Ishikawa (cell line): ENCODE data around the gene SQSTM1.

ENCODE experiments used
- CEBPB ChIP-seq: IDR thresholded peaks from 2 replicates; pipeline ENCODE4 v1.6.1; 2012
- CREB1 ChIP-seq: IDR thresholded peaks from 2 replicates; pipeline ENCODE4 v1.6.1; 2012; ENCODE audit warnings: low read depth
- EGR1 ChIP-seq: IDR thresholded peaks from 2 replicates; pipeline ENCODE4 v1.6.1; 2012
- EP300 ChIP-seq: IDR thresholded peaks from 2 replicates; pipeline ENCODE4 v1.6.1; 2012; ENCODE audit warnings: borderline replicate concordance
- FOXM1 ChIP-seq: IDR thresholded peaks from 2 replicates; pipeline ENCODE4 v1.6.1; 2012; ENCODE audit warnings: low read depth, borderline replicate concordance
- MAX ChIP-seq: IDR thresholded peaks from 2 replicates; pipeline ENCODE4 v1.6.1; 2012
- NFIC ChIP-seq: IDR thresholded peaks from 2 replicates; pipeline ENCODE4 v1.6.1; 2012
- RAD21 ChIP-seq: IDR thresholded peaks from 2 replicates; pipeline ENCODE4 v1.6.1; 2012; ENCODE audit warnings: low read depth
- REST ChIP-seq: IDR thresholded peaks from 2 replicates; pipeline ENCODE4 v1.6.1; 2012; ENCODE audit warnings: low read depth, mild to moderate bottlenecking
- TAF1 ChIP-seq: IDR thresholded peaks from 2 replicates; pipeline ENCODE4 v1.6.1; 2012; ENCODE audit warnings: low read depth, mild to moderate bottlenecking
- TCF12 ChIP-seq: IDR thresholded peaks from 2 replicates; pipeline ENCODE4 v1.6.1; 2012; ENCODE audit warnings: low read depth
- TEAD4 ChIP-seq: IDR thresholded peaks from 2 replicates; pipeline ENCODE4 v1.6.1; 2012
- USF1 ChIP-seq: IDR thresholded peaks from 2 replicates; pipeline ENCODE4 v1.6.1; 2012
- YY1 ChIP-seq: IDR thresholded peaks from 2 replicates; pipeline ENCODE4 v1.6.1; 2012; ENCODE audit warnings: low read depth
- ZBTB7A ChIP-seq: IDR thresholded peaks from 2 replicates; pipeline ENCODE4 v1.6.1; 2012; ENCODE audit warnings: low read depth

The SQSTM1 gene

GRCh38 chr5:179836225-179837019 is 15.7 kb downstream of the SQSTM1 start:
- TF ChIP-seq TAF1, result no peak
- no peak for TF ChIP-seq CEBPB

GRCh38 chr5:179837076-179838011 is 16.6 kb downstream of the SQSTM1 start:
- TF ChIP-seq EP300 (no peak), CREB1 (no peak), NFIC (no peak), ZBTB7A (no peak), USF1 (no peak), EGR1 (no peak), TCF12 (no peak), RAD21 (no peak), FOXM1 (no peak), REST (no peak)

- peak; percentile 24; the same call in 1 of the 2 replicates for TF ChIP-seq CEBPB
- TF ChIP-seq TCF12, result no peak
These were observed 18.9 kb downstream of the SQSTM1 start for GRCh38 chr5:179839328-179840256.

GRCh38 chr5:179840321-179840720 is 19.6 kb downstream of the SQSTM1 start:
- TF ChIP-seq EP300 (no peak), YY1 (no peak), TEAD4 (no peak), ZBTB7A (no peak)

- TF ChIP-seq TCF12 (no peak), USF1 (no peak), EGR1 (no peak), EP300 (no peak), MAX (no peak), RAD21 (no peak), CREB1 (no peak), CEBPB (no peak), ZBTB7A (no peak), NFIC (no peak)
These were observed 20.1 kb downstream of the SQSTM1 start for GRCh38 chr5:179840766-179841165.

GRCh38 chr5:179841621-179842020 is 20.9 kb downstream of the SQSTM1 start:
- TF ChIP-seq RAD21 (no peak), NFIC (no peak), EGR1 (no peak), ZBTB7A (no peak), CEBPB (no peak)

- no peak for TF ChIP-seq USF1
- no peak for TF ChIP-seq TAF1
- no peak for TF ChIP-seq EGR1
- TF ChIP-seq TEAD4, result no peak
- no peak for TF ChIP-seq RAD21
- no peak for TF ChIP-seq YY1
- no peak for TF ChIP-seq ZBTB7A
These were observed 32.4 kb downstream of the SQSTM1 start for GRCh38 chr5:179852993-179853547.
